Measurements from ENCODE around the gene HTD2.

Gene HTD2

DNA sequence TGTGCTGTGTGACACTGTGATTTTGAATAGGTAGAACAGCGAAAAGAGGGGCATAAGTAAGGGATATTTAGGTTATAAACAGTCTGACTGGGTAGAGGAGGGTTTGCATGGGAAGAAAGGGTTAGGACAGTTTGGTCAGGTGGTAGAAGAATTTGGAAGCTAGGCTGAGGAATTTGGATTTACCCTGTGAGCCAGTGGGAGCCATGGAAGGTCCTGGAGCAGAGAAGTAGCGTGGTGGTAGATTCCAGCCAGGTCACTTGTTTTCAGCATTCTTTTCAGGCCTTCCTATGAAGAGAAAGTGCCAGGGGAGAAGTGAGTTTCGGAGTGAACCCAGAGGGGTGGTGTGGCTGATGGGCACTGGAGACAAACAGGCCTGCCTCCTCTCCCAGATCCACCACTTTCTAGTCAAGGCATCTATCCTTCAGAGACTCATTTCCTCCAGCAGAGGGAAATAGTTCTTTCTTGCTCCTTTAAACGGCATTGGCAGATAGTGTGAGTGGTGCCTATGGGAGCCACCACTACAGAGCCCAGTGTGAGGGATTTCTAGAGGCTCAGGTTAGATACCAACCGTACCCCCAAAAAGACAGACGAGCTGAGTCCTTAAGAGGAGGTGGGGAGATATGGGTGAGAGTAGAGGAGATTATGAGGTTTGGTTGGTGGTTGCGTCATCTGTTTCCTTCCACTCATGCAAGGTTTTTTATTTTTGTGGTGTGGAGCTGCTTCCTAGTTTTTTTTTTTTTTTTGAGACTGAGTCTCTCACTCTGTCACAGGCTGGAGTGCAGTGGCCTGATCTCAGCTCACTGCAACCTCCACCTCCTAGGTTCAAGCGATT is 47.6 kb downstream of the HTD2 start:
- in situ Hi-C loops (cut with HindIII; ENCODE audit: low sequenced_read_pairs) = no loop called here

GRCh38 chr3:58355179-58355578 is 48.9 kb downstream of the HTD2 start:
- in situ Hi-C loops (cut with HindIII; ENCODE audit: low sequenced_read_pairs) = no loop called here

- in situ Hi-C loops (cut with HindIII; ENCODE audit: low sequenced_read_pairs) = no loop called here
Measured at GRCh38 chr3:58356054-58356453, 49.7 kb downstream of the HTD2 start.

DNA sequence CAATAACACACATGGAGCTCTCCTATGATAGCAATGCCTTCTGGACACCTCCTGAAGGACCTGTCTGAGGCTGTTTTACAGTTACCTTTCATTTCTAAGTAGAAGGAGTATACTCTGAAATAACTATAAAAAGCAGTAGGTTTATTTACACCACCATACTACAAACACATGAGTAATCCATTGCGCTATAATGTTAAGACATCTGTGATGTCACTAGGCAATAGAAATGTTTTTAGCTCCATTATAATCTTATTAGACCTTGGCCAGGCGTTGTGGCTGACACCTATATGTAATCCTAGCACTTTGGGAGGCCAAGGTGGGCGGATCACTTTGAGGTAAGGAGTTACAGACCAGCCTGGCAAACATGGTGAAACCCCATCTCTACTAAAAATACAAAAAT is 51.1 kb downstream of the HTD2 start:
- in situ Hi-C loops (cut with HindIII; ENCODE audit: low sequenced_read_pairs) = no loop called here

DNA sequence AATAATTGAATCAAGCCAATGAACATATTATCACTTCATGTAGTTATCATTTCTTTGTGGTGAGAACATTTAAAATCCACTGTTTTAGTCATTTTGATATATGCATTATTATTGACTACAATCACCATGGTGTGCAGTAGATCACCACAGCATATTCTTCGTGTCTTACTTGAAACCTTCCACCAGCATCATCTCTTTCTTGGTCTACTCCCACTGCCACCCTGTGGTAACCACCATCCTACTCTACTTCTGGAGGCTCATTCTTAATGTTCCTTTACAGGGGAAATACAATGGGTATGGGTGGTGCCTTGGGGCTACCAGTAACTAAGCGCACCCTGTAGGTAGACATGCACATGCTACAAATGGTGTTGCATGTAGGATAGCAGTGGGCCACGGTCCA is 51.8 kb downstream of the HTD2 start:
- in situ Hi-C loops (cut with HindIII; ENCODE audit: low sequenced_read_pairs) = no loop called here

GRCh38 chr3:58358808-58359207 is 52.5 kb downstream of the HTD2 start:
- in situ Hi-C loops (cut with HindIII; ENCODE audit: low sequenced_read_pairs) = no loop called here

DNA sequence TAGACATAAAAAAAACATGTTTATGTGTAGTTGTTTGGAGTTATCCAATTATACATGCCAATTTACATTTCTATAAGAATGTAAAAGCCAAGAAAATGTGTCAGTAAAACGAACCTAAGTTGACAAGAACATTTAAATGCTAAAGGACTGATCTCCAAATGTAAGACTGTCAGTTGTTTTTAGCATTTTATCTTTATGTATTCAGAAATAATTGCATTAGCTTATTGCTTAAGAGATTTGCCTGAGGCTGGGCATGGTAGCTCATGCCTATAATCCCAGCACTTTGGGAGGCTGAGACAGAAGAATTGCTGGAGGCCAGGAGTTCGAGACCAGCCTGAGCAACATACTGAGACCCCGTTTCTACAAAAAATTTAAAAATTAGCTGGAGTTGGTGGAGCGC is 53.3 kb downstream of the HTD2 start:
- in situ Hi-C loops (cut with HindIII; ENCODE audit: low sequenced_read_pairs) = no loop called here

DNA sequence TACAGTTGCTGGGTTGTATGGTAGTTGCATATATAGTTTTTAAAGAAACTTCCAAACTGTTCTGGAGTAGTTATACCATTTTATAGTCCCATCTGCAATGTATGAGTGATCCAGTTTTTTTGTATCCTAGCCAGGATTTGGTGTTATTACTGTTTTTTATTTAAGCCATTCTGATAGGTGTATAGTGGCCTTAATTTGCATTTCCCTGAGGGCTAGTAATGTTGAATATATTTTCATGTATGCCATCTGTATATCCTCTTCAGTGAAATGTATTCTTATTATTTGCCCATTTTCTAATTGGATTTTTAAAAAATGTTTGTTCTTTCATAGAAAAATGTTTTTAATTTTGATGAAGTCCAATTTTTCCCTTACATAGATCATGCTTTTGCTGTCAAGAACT is 55.5 kb downstream of the HTD2 start:
- in situ Hi-C loops (cut with HindIII; ENCODE audit: low sequenced_read_pairs) = no loop called here

- in situ Hi-C loops (cut with HindIII; ENCODE audit: low sequenced_read_pairs) = no loop called here
Measured at GRCh38 chr3:58366699-58367098, 60.4 kb downstream of the HTD2 start.

- in situ Hi-C loops (cut with HindIII; ENCODE audit: low sequenced_read_pairs) = no loop called here
Measured at GRCh38 chr3:58369038-58369437, 62.7 kb downstream of the HTD2 start.

Measured in DLD1 (cell line).